ENCODE data around the gene ERFE. TPM values are rescaled to one million over a fixed set of nuclear protein-coding genes. Genes with fewer than 3 reads are reported as not detected.

The ERFE gene
- total and polyA plus RNA-seq, 2 of the 4 experiments (the other 2 are of a cell fraction): 1.3 to 3.5 TPM

DNA sequence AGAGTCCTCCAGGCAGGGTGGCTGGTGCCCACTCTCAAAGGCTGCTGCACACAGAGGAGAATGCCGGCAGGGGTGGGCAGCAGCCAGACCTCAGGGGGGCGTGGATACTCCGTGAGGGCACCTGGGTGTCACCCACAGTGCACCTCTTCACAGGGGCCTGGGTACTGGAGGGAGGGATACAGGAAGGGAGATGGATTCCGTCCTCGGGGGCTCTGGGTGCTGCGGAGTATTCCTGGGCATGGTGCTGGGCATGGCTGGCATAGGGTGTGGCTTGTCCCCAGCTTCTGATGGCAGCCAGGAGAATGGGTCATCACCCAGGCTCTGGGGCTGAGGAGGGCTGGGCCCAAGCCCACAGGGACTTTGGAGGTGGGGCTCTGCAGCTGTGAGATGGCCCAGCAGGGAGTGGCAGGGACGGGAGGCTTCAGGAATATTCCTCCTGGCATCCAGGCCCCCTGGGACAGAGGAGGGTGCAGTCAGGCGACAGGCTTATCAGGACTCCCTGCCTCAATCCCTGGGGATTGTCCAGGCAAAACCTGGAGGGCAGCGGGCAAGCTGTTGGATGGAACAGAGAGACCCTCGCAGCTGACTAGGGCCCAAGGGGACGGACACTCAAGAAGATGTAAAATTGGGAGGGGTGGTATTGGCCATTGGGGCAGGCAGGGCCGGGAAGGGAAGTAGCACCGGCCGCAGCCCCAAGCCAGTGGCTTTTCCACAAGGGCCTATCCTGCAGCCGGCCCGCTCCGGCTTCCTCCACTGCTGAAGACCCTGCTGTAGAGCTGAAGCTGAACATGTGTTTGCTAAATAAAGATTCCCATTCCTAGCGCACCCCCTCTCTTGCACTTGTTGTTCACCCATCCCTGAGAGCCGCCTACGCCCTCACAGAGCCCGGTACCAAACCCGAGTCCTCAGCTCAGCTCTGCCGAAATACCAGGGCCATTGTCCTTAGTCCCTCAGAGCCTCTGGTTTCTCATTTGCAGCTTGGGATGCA lies 26.0 kb upstream of the ERFE start:
- no peaks in the 10 kb centered on the region for H3K36me3 ChIP-seq (ENCODE audit: control insufficient read depth, insufficient read depth, low read length)
- no peak overlapping the region for H3K27ac ChIP-seq (ENCODE audit: insufficient read depth, low read length)
- intact Hi-C loops (cut with micrococcal nuclease) (no loop called here), in situ Hi-C loops (cut with MboI; ENCODE audit: low sequenced_read_pairs) (no loop called here), dilution Hi-C loops (cut with HindIII; ENCODE audit: low sequenced_read_pairs, unreplicated experiment) (no loop called here)
- H2AFZ ChIP-seq (replicated peaks; ENCODE audit: low read length, poor library complexity): no peak overlapping the region
- H4K8ac ChIP-seq (ENCODE audit: low read depth in 2 of 2, low read length in 2 of 2): no peak overlapping the region
- H2AK5ac ChIP-seq (ENCODE audit: low read depth, low read length): no peak overlapping the region
- ChIA-PET CTCF (interaction anchor here (0.6 kb wide), 1 partner anchor 38 kb away, joined by 3 read pairs; no protein-coding TSS in a partner anchor), POLR2A (ENCODE audit: unreplicated experiment) (no interaction called here)
- 86% methylated on average over 6 of the region's 23 CpGs; no CpG with 5 or more reads in 1 of the 2 experiments for WGBS, 2 experiments (ENCODE audit: extremely low coverage in 2 of 2, insufficient read length in 1 of 2)
- H3K18ac ChIP-seq (ENCODE audit: low read depth, low read length): no peak overlapping the region
- no peak overlapping the region for H2BK15ac ChIP-seq (ENCODE audit: low read depth, low read length)
- no peak overlapping the region for H3K14ac ChIP-seq (replicated peaks; ENCODE audit: low read depth, low read length)
- H2BK20ac ChIP-seq (ENCODE audit: low read depth, low read length): no peak overlapping the region
- H3K4me3 ChIP-seq (ENCODE audit: insufficient read depth, low read depth, low read length): no peak overlapping the region
- H3K4me1 ChIP-seq (ENCODE audit: control insufficient read depth, insufficient read depth, low read length): peaks cover 10% of the 10 kb centered on the region
- no peak overlapping the region for H3K4me2 ChIP-seq (ENCODE audit: low read depth, low read length)
- H3K9ac ChIP-seq (ENCODE audit: low read depth, low read length): no peak overlapping the region
- H3K27me3 ChIP-seq (ENCODE audit: control insufficient read depth, insufficient read depth, low read length): no peaks in the 10 kb centered on the region
- H4K91ac ChIP-seq (ENCODE audit: insufficient read depth, low read depth, low read length): no peak overlapping the region
- H3K4ac ChIP-seq (ENCODE audit: low read depth, low read length): no peak overlapping the region
- no peaks in the 10 kb centered on the region for H4K20me1 ChIP-seq (ENCODE audit: insufficient read depth, low read length)
- DNase-seq: no peak
- no peak overlapping the region for H2BK120ac ChIP-seq (ENCODE audit: low read depth, low read length)
- no peak overlapping the region for H4K5ac ChIP-seq (ENCODE audit: low read depth, low read length)
- no peak overlapping the region for H3K23ac ChIP-seq (ENCODE audit: low read depth, low read length)
- H3K9me3 ChIP-seq (ENCODE audit: control insufficient read depth, insufficient read depth, low read length): no peaks in the 10 kb centered on the region
- H3K9me1 ChIP-seq (ENCODE audit: insufficient read depth, low read length): 0 out of 2 replicates have a peak, but pooled peaks cover 3% of the 10 kb centered on the region
- BruUV-seq (replicated peaks): no TSS peak
- no peak overlapping the region for H3K56ac ChIP-seq (ENCODE audit: extremely low read depth, insufficient read depth, low read length)
- no peak overlapping the region for H2AK9ac ChIP-seq (replicated peaks; ENCODE audit: low read depth, low read length, poor library complexity)
- H2BK5ac ChIP-seq (ENCODE audit: low read depth, low read length, poor library complexity, severe bottlenecking): no peak overlapping the region
- no peak for ATAC-seq (ENCODE audit: low read depth)
- H3K79me1 ChIP-seq (ENCODE audit: low read depth in 1 of 2, low read length in 2 of 2): no peaks in the 10 kb centered on the region
- no peak for TF ChIP-seq POLR2A (IDR thresholded peaks at IDR 0.05; ENCODE audit: low read depth, low read length)
- TF ChIP-seq CEBPB (IDR thresholded peaks at IDR 0.05; ENCODE audit: low read depth, low read length): no peak
- no peak for TF ChIP-seq RCOR1 (IDR thresholded peaks at IDR 0.05; ENCODE audit: insufficient replicate concordance, low read length)
- TF ChIP-seq, protein P1, sequence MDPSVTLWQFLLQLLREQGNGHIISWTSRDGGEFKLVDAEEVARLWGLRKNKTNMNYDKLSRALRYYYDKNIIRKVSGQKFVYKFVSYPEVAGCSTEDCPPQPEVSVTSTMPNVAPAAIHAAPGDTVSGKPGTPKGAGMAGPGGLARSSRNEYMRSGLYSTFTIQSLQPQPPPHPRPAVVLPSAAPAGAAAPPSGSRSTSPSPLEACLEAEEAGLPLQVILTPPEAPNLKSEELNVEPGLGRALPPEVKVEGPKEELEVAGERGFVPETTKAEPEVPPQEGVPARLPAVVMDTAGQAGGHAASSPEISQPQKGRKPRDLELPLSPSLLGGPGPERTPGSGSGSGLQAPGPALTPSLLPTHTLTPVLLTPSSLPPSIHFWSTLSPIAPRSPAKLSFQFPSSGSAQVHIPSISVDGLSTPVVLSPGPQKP (IDR thresholded peaks at IDR 0.05; ENCODE audit: borderline replicate concordance, low read depth, low read length): no peak
- TF ChIP-seq SMC3 (IDR thresholded peaks at IDR 0.05; ENCODE audit: low read depth, low read length): no peak
- no peak for TF ChIP-seq BHLHE40 (IDR thresholded peaks at IDR 0.05; ENCODE audit: low read depth, low read length)
- TF ChIP-seq, protein P2, sequence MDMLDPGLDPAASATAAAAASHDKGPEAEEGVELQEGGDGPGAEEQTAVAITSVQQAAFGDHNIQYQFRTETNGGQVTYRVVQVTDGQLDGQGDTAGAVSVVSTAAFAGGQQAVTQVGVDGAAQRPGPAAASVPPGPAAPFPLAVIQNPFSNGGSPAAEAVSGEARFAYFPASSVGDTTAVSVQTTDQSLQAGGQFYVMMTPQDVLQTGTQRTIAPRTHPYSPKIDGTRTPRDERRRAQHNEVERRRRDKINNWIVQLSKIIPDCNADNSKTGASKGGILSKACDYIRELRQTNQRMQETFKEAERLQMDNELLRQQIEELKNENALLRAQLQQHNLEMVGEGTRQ (IDR thresholded peaks at IDR 0.05; ENCODE audit: low read depth, low read length): no peak
- no peak for TF ChIP-seq FOS (IDR thresholded peaks at IDR 0.05; ENCODE audit: low read depth, low read length)
- TF ChIP-seq MAFK (IDR thresholded peaks at IDR 0.05; ENCODE audit: low read depth, low read length): no peak
- TF ChIP-seq MAZ (IDR thresholded peaks at IDR 0.05; ENCODE audit: borderline replicate concordance, low read depth, low read length): no peak
- TF ChIP-seq CTCF (conservative IDR thresholded peaks at IDR 0.05; ENCODE audit: low read depth, low read length): no peak
- no peak for TF ChIP-seq RFX5 (IDR thresholded peaks at IDR 0.05; ENCODE audit: low read depth, low read length)
- TF ChIP-seq RAD21 (IDR thresholded peaks at IDR 0.05; ENCODE audit: low read length): no peak
- no peak for TF ChIP-seq NFE2L2 (IDR thresholded peaks at IDR 0.05; ENCODE audit: low read depth, low read length)

Data from IMR-90 (cell line).